ENCODE results near the gene HS3ST5. TPM values are rescaled to one million over a fixed set of nuclear protein-coding genes. Genes with fewer than 3 reads are reported as not detected.

Gene HS3ST5, protein sequence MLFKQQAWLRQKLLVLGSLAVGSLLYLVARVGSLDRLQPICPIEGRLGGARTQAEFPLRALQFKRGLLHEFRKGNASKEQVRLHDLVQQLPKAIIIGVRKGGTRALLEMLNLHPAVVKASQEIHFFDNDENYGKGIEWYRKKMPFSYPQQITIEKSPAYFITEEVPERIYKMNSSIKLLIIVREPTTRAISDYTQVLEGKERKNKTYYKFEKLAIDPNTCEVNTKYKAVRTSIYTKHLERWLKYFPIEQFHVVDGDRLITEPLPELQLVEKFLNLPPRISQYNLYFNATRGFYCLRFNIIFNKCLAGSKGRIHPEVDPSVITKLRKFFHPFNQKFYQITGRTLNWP
- total RNA-seq: not detected in 2 replicates

DNA sequence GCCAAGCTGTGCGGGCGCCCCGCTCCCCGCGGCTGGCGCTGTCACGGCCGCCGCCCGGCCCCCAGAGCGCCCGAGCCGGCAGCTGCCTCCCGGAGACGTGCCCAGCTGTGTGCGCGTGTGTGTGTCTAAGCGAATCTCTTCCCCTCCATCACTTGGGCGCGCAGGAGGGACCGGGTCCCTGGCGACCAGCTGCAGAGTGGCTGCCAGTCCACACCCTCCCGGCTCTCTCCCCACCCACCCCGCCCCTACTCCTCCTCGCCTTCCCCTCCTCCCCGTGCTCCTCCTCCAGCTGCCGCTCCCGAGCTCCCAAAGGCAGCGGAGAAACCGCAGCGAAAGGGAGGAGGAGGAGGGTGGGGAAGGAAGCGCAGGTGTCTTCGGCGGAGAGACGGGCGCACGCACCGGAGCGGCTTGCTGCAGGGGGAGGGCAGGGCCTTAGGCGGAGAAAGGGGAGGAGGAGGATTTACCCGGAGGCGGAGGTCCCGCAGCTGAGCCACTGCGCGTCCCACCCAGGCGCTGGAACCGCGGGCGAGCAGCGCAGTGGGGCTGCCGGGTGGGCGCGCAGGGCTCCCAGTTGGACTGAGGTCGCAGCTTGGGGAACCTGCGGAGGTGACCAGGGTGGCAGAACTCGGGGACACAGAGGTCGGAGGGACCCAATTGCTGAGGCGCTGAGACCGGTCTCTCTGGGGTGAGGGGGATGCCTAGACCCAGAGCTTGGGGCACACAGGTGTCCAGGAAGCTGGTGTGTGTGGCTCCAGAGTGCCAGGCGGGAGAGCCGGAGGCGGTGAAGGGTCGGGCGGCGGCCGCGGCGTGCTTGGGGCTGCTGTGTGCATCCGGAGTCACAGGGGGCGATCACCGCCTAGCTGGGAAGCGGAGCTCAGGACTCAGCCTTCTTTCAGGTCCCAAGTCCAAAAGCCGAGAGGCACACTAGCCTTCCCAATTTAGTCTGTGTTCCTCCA is at the start of gene HS3ST5:
TSS of gene HS3ST5 (minus strand) at position 198 of the 956 bp plus-strand sequence. CDS start 280,178 bp downstream, outside the sequence.

All from dermis lymphatic vessel endothelial cell (primary cell).